GM12878 (cell line): ENCODE results near the gene SGMS1. TPM values are rescaled to one million over a fixed set of nuclear protein-coding genes. Genes with fewer than 3 reads are reported as not detected.

ENCODE experiments used
- ATAC-seq: fragments of 200-7000 bp; cut with Tn5 transposase; 3 replicates; pipeline ENCODE4 v1.9.1; 2020; ENCODE audit warnings: mild to moderate bottlenecking, moderate library complexity
- BruUV-seq: library from RNA; stranded (reverse); fragments of 400-500 nt; replicated peaks from 2 replicates; lab custom pipeline; 2021; lab: Mats Ljungman, UMichigan
- CTCF ChIA-PET: fragments of 300-600 bp; sonication (Branson Sonifier 250); formaldehyde crosslinking; extraction: SDS; loops from one replicate; lab custom pipeline; 2021; ENCODE audit warnings: inconsistent platforms; lab: Yijun Ruan, JAX
- POLR2A ChIA-PET: fragments of 350-600 bp; formaldehyde crosslinking; extraction: SDS; loops from one replicate; lab custom pipeline; 2021; ENCODE audit warnings: inconsistent platforms; lab: Charles Lee
- RAD21 ChIA-PET: fragments of 300-600 bp; sonication (Branson Sonifier 250); formaldehyde crosslinking; loops from one replicate; lab custom pipeline; 2023; ENCODE audit warnings: antibody characterized with exemption; ENCODE audit not compliant: unreplicated experiment; lab: Charles Lee
- SMC1A ChIA-PET: fragments of 300-600 bp; sonication (Branson Sonifier 250); formaldehyde crosslinking; loops from one replicate; lab custom pipeline; 2023; ENCODE audit not compliant: unreplicated experiment, uncharacterized antibody; lab: Charles Lee
- DNase-seq: peaks from one replicate; pipeline ENCODE4 v3.0.0-alpha.2; 2011; ENCODE audit warnings: low read depth, low spot score
- FAIRE-seq: peaks from 3 replicates; lab custom pipeline; 2011; peaks lifted over from hg19 to GRCh38; lab: Jason Lieb, UNC
- H2AFZ ChIP-seq: 2 replicates; pipeline ENCODE4 v1.6.0; 2011; ENCODE audit warnings: low read depth, low read length, control low read depth; ENCODE audit not compliant: control insufficient read depth
- H3K27ac ChIP-seq: 2 replicates; pipeline ENCODE4 v1.5.1; 2011; ENCODE audit warnings: control low read depth; ENCODE audit not compliant: control insufficient read depth, insufficient read depth
- H3K27me3 ChIP-seq, 2 experiments: replicated peaks in 1 of 2; 2 replicates each; pipeline versions ENCODE4 v1.6.0 to v1.6.1; 2011; ENCODE audit warnings: low read length in 1 of 2; ENCODE audit not compliant: control insufficient read depth in 2 of 2, insufficient read depth in 2 of 2
- H3K36me3 ChIP-seq, 2 experiments: 2 replicates each; pipeline ENCODE4 v1.5.1; 2011; ENCODE audit warnings: low read length in 1 of 2; ENCODE audit not compliant: control insufficient read depth in 2 of 2, insufficient read depth in 2 of 2
- H3K4me1 ChIP-seq: 2 replicates; pipeline ENCODE4 v1.6.1; 2011; ENCODE audit warnings: mild to moderate bottlenecking, low read length, moderate library complexity, mixed read lengths; ENCODE audit not compliant: control insufficient read depth, insufficient read depth
- H3K4me2 ChIP-seq: 2 replicates; pipeline ENCODE4 v1.6.0; 2011; ENCODE audit warnings: control low read depth; ENCODE audit not compliant: control insufficient read depth, insufficient read depth
- H3K4me3 ChIP-seq: fragments of 200-600 bp; sonication (generic); 2 replicates; pipeline ENCODE4 v1.5.1; 2016
- H3K79me2 ChIP-seq: 2 replicates; pipeline ENCODE4 v1.6.0; 2011; ENCODE audit warnings: low read length; ENCODE audit not compliant: control insufficient read depth, insufficient read depth
- H3K9ac ChIP-seq: 2 replicates; pipeline ENCODE4 v1.8.0; 2011; ENCODE audit warnings: low read length, control low read depth, mixed read lengths; ENCODE audit not compliant: control insufficient read depth, insufficient read depth
- H3K9me3 ChIP-seq: replicated peaks from 3 replicates; pipeline ENCODE4 v1.5.1; 2011; ENCODE audit warnings: mild to moderate bottlenecking, low read length; ENCODE audit not compliant: control insufficient read depth, insufficient read depth
- H4K20me1 ChIP-seq: 2 replicates; pipeline ENCODE4 v1.6.0; 2011; ENCODE audit not compliant: control insufficient read depth, insufficient read depth
- CHD2 ChIP-seq: IDR thresholded peaks from 2 replicates; pipeline ENCODE4 v1.6.1; 2011; ENCODE audit warnings: low read depth, low read length, improper control_type of control experiment, borderline replicate concordance
- CHD4 ChIP-seq: fragments of 200-600 bp; sonication (generic); IDR thresholded peaks from 2 replicates; pipeline ENCODE4 v1.6.1; 2016; ENCODE audit warnings: mild to moderate bottlenecking
- HDAC2 ChIP-seq: fragments of 200-600 bp; sonication (generic); IDR thresholded peaks from 2 replicates; pipeline ENCODE4 v1.6.1; 2017
- IKZF1 ChIP-seq: fragments of 450-650 bp; conservative IDR thresholded peaks from 2 replicates; pipeline ENCODE4 v1.6.1; 2017; ENCODE audit warnings: antibody characterized with exemption, mild to moderate bottlenecking
- JUND ChIP-seq: IDR thresholded peaks from 2 replicates; pipeline ENCODE4 v1.6.1; 2012; ENCODE audit warnings: low read depth, mild to moderate bottlenecking, low read length, improper control_type of control experiment, moderate library complexity
- KAT2A ChIP-seq: conservative IDR thresholded peaks from 2 replicates; pipeline ENCODE4 v1.6.1; 2011; ENCODE audit warnings: low read depth, low read length; ENCODE audit not compliant: control insufficient read depth
- NRF1 ChIP-seq: conservative IDR thresholded peaks from 2 replicates; pipeline ENCODE4 v1.6.1; 2011; ENCODE audit warnings: mild to moderate bottlenecking, low read depth, low read length, improper control_type of control experiment
- PML ChIP-seq: IDR thresholded peaks from 2 replicates; pipeline ENCODE4 v1.6.1; 2012; ENCODE audit warnings: low read length, inconsistent platforms
- RELA ChIP-seq: fragments of 450-650 bp; IDR thresholded peaks from 2 replicates; pipeline ENCODE4 v1.8.0; 2014; ENCODE audit warnings: borderline replicate concordance; ENCODE audit not compliant: partially characterized antibody
- SRF ChIP-seq, 2 experiments: IDR thresholded peaks; 2 replicates each; pipeline ENCODE4 v1.6.1; 2011; ENCODE audit warnings: low read depth in 2 of 2, low read length in 2 of 2, mild to moderate bottlenecking in 1 of 2, moderate library complexity in 1 of 2
- WGBS: methylation state at CpG from one replicate; pipeline ENCODE4 v1.1.6; 2016; ENCODE audit warnings: low lambda C conversion rate; ENCODE audit not compliant: insufficient replicate concordance, insufficient coverage; ENCODE audit errors: missing lambda C conversion rate; 5-methylcytosine and 5-hydroxymethylcytosine counted together
- in situ Hi-C: fragments of 300-500 bp; cut with MboI; formaldehyde crosslinking; loops from 9 replicates; pipeline ENCODE4 v1.14.3; 2018; ENCODE audit warnings: mixed read lengths
- intact Hi-C: fragments of 100-400 bp; cut with micrococcal nuclease; formaldehyde crosslinking; loops from one replicate; pipeline ENCODE4 v1.14.2; 2022; ENCODE audit not compliant: unreplicated experiment
- polyA plus RNA-seq, 11 experiments: library from polyadenylated mRNA; depleted of rRNA in 4 of 11; unstranded in 6 of 11; stranded (reverse) in 5 of 11; fragments of >200 nt; fragmentation: Nextera tagmentation in 4 of 11; fragmentation: Illumina TruSeq in 1 of 11; extraction: Ambion mirVana in 4 of 11; extraction: Trizol in 1 of 11; gene quantifications; 1 replicate in 1 of 11; 2 replicates in 10 of 11; pipeline versions ENCODE4 v1.2.1 to v1.2.3, GENCODE V29; 2011 to 2016; ENCODE audit warnings: inconsistent platforms in 2 of 11, missing spikeins in 2 of 11, low read depth in 1 of 11
- total RNA-seq, 4 experiments: library from RNA; depleted of rRNA in 3 of 4; stranded (reverse); fragments of >200 nt in 3 of 4; fragmentation: Illumina TruSeq in 1 of 4; extraction: Trizol in 1 of 4; gene quantifications; 2 replicates each; pipeline versions ENCODE4 v1.2.1 to v1.2.3, GENCODE V29; 2013 to 2021
- TF ChIP-seq, protein P1 (sequence below): fragments of 450-650 bp; IDR thresholded peaks from 2 replicates; pipeline ENCODE4 v1.6.1; 2016; ENCODE audit warnings: mild to moderate bottlenecking
- TF ChIP-seq, protein P2 (sequence below): fragments of 450-650 bp; IDR thresholded peaks from 2 replicates; pipeline ENCODE4 v1.6.1; 2017; ENCODE audit warnings: mild to moderate bottlenecking, moderate library complexity
- TF ChIP-seq, protein P3 (sequence below): fragments of 150-350 bp; IDR thresholded peaks from 2 replicates; pipeline ENCODE4 v1.6.1; 2014; ENCODE audit warnings: mild to moderate bottlenecking, low read depth, low read length

The SGMS1 gene
- total and polyA plus RNA-seq, 10 of the 15 experiments (the other 5 are each of a cell fraction or from before 2014, with no cell fraction given), result 1.4 to 14.5 (median 4.9) TPM

- FAIRE-seq (no peak), ATAC-seq (no peak), DNase-seq (no peak)
- no peaks in the 10 kb centered on the region for H3K9me3 ChIP-seq
- RAD21 ChIA-PET, result interaction anchor here (1.4 to 1.5 kb wide), 2 partner anchors 10 to 31 kb away, joined by 3 to 4 read pairs; no protein-coding TSS in a partner anchor
- 92% methylated on average over 2 of the region's 2 CpGs for WGBS
- no peaks in the 10 kb centered on the region for H3K27me3 ChIP-seq
- intact Hi-C loops (no loop called here), in situ Hi-C loops (no loop called here)
- SMC1A ChIA-PET, result interaction anchor here (1.3 to 1.9 kb wide), 4 partner anchors 10 to 297 kb away, joined by 4 to 9 read pairs (median 6); no protein-coding TSS in a partner anchor
- CTCF ChIA-PET, result interaction anchor here (1.6 to 2.4 kb wide), 2 partner anchors 13 to 22 kb away, joined by 4 to 8 read pairs; no protein-coding TSS in a partner anchor
- H3K4me1 ChIP-seq, result peaks cover 14% of the 10 kb centered on the region
- TF ChIP-seq NRF1 (no peak), PML (no peak), CHD2 (no peak), HDAC2 (no peak), SRF (IDR thresholded peaks at IDR 0.05; ENCODE audit: low read depth in 2 of 2, low read length in 2 of 2) (no peak), JUND (no peak), RELA (no peak), IKZF1 (no peak), KAT2A (no peak), CHD4 (no peak)
- TF ChIP-seq, protein P1, sequence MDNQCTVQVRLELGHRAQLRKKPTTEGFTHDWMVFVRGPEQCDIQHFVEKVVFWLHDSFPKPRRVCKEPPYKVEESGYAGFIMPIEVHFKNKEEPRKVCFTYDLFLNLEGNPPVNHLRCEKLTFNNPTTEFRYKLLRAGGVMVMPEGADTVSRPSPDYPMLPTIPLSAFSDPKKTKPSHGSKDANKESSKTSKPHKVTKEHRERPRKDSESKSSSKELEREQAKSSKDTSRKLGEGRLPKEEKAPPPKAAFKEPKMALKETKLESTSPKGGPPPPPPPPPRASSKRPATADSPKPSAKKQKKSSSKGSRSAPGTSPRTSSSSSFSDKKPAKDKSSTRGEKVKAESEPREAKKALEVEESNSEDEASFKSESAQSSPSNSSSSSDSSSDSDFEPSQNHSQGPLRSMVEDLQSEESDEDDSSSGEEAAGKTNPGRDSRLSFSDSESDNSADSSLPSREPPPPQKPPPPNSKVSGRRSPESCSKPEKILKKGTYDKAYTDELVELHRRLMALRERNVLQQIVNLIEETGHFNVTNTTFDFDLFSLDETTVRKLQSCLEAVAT, result no peak
- TF ChIP-seq, protein P2, sequence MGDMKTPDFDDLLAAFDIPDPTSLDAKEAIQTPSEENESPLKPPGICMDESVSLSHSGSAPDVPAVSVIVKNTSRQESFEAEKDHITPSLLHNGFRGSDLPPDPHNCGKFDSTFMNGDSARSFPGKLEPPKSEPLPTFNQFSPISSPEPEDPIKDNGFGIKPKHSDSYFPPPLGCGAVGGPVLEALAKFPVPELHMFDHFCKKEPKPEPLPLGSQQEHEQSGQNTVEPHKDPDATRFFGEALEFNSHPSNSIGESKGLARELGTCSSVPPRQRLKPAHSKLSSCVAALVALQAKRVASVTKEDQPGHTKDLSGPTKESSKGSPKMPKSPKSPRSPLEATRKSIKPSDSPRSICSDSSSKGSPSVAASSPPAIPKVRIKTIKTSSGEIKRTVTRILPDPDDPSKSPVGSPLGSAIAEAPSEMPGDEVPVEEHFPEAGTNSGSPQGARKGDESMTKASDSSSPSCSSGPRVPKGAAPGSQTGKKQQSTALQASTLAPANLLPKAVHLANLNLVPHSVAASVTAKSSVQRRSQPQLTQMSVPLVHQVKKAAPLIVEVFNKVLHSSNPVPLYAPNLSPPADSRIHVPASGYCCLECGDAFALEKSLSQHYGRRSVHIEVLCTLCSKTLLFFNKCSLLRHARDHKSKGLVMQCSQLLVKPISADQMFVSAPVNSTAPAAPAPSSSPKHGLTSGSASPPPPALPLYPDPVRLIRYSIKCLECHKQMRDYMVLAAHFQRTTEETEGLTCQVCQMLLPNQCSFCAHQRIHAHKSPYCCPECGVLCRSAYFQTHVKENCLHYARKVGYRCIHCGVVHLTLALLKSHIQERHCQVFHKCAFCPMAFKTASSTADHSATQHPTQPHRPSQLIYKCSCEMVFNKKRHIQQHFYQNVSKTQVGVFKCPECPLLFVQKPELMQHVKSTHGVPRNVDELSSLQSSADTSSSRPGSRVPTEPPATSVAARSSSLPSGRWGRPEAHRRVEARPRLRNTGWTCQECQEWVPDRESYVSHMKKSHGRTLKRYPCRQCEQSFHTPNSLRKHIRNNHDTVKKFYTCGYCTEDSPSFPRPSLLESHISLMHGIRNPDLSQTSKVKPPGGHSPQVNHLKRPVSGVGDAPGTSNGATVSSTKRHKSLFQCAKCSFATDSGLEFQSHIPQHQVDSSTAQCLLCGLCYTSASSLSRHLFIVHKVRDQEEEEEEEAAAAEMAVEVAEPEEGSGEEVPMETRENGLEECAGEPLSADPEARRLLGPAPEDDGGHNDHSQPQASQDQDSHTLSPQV, result no peak
- TF ChIP-seq, protein P3, sequence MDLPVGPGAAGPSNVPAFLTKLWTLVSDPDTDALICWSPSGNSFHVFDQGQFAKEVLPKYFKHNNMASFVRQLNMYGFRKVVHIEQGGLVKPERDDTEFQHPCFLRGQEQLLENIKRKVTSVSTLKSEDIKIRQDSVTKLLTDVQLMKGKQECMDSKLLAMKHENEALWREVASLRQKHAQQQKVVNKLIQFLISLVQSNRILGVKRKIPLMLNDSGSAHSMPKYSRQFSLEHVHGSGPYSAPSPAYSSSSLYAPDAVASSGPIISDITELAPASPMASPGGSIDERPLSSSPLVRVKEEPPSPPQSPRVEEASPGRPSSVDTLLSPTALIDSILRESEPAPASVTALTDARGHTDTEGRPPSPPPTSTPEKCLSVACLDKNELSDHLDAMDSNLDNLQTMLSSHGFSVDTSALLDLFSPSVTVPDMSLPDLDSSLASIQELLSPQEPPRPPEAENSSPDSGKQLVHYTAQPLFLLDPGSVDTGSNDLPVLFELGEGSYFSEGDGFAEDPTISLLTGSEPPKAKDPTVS, result no peak
- no TSS peak for BruUV-seq
- H3K4me3 ChIP-seq, result no peak overlapping the region
- H3K79me2 ChIP-seq, result peaks cover 5% of the 10 kb centered on the region
- H3K27ac ChIP-seq, result no peak overlapping the region
- peaks cover 3% of the 10 kb centered on the region; the same call in 1 of the 2 replicates for H4K20me1 ChIP-seq
- no peak overlapping the region for H2AFZ ChIP-seq
- H3K36me3 ChIP-seq, result no peaks in the 10 kb centered on the region; a peak in 1 of 4 replicates
- POLR2A ChIA-PET, result interaction anchor here (1.0 kb wide), 1 partner anchor 123 kb away, joined by 3 read pairs; no protein-coding TSS in a partner anchor
- H3K9ac ChIP-seq, result no peak overlapping the region
- H3K4me2 ChIP-seq, result no peak overlapping the region
Measured at GRCh38 chr10:50324046-50324445, 299.7 kb downstream of the SGMS1 start.
